ENCODE results near the gene GRB7.

The GRB7 gene

DNA sequence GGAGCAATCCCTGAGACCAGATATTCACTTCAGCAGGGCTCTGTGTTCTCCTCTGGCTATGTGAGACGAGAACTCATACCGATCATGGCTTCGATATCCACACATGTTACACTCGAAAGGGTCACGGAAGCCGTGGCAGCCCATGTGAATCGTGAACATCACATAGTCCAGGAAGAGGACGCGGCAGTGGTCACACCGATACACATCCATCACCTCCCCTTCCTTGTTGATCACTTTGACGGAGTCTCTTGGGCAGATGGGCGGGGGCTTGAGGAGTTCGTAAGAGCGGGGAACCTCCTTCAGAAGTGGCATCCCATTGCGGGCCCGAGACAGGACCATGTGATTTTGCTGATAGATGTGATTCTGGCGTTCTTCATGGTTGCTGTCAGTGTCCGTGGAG, 28.0 kb downstream of the GRB7 start:
- no peak for FAIRE-seq
- 0 out of 2 replicates have a peak, but pooled peaks have one; percentile 32 for TF ChIP-seq POU2F2 (IDR thresholded peaks at IDR 0.05; ENCODE audit: low read depth, low read length)
- no peak for TF ChIP-seq PAX5 (IDR thresholded peaks at IDR 0.05; ENCODE audit: insufficient read depth, low read length, severe bottlenecking)
- 0 out of 2 replicates have a peak, but pooled peaks have one; percentile 28 for TF ChIP-seq POLR2A (IDR thresholded peaks at IDR 0.05; ENCODE audit: low read depth, low read length)
- TF ChIP-seq SPI1 (IDR thresholded peaks at IDR 0.05; ENCODE audit: low read depth, low read length) = no peak

DNA sequence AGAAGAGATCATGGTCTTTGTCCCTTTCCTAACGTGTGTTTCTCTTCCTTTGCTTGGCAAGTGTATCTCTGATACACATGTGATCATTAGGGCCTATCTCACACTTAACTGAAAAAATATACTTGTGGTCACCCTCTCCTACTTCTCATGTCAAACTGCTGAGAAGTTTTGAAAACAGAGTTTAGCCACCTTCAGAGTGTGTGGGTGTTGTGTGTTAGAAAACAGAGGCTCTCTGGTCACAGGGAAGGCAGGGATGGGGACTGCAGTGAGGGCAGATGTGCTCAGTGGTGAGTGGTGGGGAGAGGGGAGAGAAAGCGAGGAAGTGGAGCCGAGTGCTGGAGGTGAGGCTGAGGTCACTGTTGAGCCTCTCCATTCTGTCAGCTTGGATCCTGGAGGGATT, 29.4 kb downstream of the GRB7 start:
- TF ChIP-seq SPI1 (IDR thresholded peaks at IDR 0.05; ENCODE audit: low read depth, low read length) = peak; percentile 41; the same call in 1 of the 2 replicates
- no peak for TF ChIP-seq TAF1 (IDR thresholded peaks at IDR 0.05; ENCODE audit: low read depth, low read length)
- no peak for TF ChIP-seq POLR2AphosphoS5 (IDR thresholded peaks at IDR 0.05; ENCODE audit: low read depth, low read length)
- TF ChIP-seq POU2F2 (IDR thresholded peaks at IDR 0.05; ENCODE audit: low read depth, low read length) = no peak
- peak; percentile 28; the same call in 1 of the 2 replicates for TF ChIP-seq POLR2A (IDR thresholded peaks at IDR 0.05; ENCODE audit: low read depth, low read length)
- TF ChIP-seq PAX5 (IDR thresholded peaks at IDR 0.05; ENCODE audit: insufficient read depth, low read length, severe bottlenecking) = no peak
- FAIRE-seq (peak; percentile 87), DNase-seq (ENCODE audit: insufficient read length, low spot score) (no peak)

More for the DNA sequence above, 28.0 kb downstream of the GRB7 start:
- DNase-seq (ENCODE audit: insufficient read length, low spot score) = no peak

DNA sequence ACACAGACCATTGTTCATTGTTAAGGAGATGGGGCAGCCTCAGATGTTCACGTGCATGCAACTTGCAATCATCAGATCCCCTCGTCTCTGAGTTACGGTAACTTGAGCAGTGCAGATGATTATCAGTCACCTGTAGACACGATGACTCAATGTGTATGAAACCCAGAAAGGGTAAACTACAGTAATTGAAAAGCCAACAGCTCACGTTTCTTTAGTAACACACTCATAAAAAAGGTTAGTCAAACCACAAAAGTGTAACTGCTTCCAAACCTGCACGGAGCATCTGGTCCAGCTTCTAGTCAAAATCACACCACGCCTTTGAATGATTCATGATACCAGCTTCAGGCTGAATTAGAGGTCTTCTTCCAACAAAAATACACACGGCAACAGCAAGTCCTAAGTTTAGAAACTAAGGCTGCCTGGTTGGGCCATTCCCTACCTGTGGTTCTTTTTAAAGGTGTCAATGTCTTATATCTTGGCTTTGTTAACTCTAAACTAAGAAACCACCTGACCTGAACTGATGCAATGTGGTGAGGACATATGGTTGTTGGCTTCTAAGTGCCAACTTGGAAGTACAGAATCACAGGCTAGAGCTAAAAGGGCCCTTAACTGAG, 32.3 kb downstream of the GRB7 start:
- no peak for DNase-seq (ENCODE audit: insufficient read length, low spot score)
- no peak for TF ChIP-seq POLR2A (IDR thresholded peaks at IDR 0.05; ENCODE audit: low read depth, low read length)
- peak; percentile 69; the same call in 1 of the 2 replicates for TF ChIP-seq POLR2AphosphoS5 (IDR thresholded peaks at IDR 0.05; ENCODE audit: low read depth, low read length)
- TF ChIP-seq PAX5 (IDR thresholded peaks at IDR 0.05; ENCODE audit: insufficient read depth, low read length, severe bottlenecking) = peak; percentile 57
- FAIRE-seq = peak; percentile 99

DNA sequence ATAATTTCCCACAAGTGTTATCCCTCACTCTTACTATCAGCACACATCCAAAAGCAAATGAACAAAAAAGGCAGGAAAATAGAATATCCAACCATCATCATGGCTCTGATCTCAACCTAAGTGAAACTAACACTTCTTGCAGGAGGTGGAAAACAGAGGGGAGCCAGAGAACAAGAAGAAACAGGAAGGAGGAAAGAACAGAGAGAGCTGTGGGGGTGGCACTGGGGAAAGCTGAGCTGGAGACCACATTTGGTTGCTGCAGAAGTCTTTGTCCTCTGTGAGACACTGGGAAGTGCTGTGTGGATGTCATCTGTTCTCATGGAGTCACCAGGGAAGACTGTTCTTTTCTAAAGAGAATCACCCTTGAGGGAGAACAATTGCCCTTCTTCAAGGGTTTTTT, 34.7 kb downstream of the GRB7 start:
- no peak for TF ChIP-seq POU2F2 (IDR thresholded peaks at IDR 0.05; ENCODE audit: low read depth, low read length)
- 0 out of 2 replicates have a peak, but pooled peaks have one; percentile 14 for TF ChIP-seq SPI1 (IDR thresholded peaks at IDR 0.05; ENCODE audit: low read depth, low read length)
- FAIRE-seq = peak; percentile 5
- DNase-seq (ENCODE audit: insufficient read length, low spot score) = no peak

DNA sequence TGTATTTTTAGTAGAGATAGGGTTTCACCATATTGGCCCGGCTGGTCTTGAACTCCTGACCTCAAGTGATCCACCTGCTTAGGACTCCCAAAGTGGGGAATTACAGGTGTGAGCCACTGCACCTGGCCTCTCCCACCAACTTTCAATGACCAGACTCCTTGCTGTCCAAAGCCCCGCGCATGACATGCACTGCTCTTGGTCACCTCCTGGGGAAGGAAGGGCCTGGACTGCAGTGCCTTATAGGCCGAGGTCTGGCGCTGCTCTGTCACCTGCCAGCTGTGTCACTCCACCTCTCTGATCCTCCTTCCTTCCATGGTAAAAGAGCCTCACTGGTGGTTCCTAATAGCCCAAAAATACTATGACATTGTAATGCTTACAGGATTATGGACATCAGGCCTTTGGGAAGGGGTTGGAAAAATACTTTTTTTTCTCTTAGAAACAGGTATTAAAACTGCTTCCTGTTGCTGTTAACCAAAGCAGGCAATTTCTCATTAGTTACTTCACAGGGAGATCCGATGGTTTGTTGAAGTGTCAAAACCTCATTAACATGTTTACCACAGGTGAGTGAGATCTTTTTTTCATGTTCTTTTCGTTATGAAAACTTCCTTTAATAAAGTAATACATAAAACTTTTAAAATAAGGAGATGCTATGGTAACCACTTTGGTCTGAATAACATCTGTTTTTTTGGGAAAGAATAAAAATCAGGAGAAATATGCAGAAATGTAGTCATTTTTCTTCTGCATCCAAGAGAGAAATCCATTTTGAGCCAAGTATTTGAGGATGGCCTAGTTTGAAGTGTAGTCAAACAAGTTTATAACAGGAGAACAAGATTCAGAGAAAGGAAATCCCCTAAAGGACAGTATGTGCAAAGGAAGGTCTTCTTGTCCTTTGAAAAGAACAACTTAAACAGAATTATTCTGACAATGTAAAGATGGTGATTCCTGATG, 35.5 kb downstream of the GRB7 start:
- peak; percentile 43 for FAIRE-seq
- DNase-seq (ENCODE audit: insufficient read length, low spot score) = no peak
- no peak for TF ChIP-seq POLR2AphosphoS5 (IDR thresholded peaks at IDR 0.05; ENCODE audit: low read depth, low read length)
- no peak for TF ChIP-seq PAX5 (IDR thresholded peaks at IDR 0.05; ENCODE audit: insufficient read depth, low read length, severe bottlenecking)
- TF ChIP-seq POU2F2 (IDR thresholded peaks at IDR 0.05; ENCODE audit: low read depth, low read length) = no peak
- no peak for TF ChIP-seq POLR2A (IDR thresholded peaks at IDR 0.05; ENCODE audit: low read depth, low read length)
- TF ChIP-seq SPI1 (IDR thresholded peaks at IDR 0.05; ENCODE audit: low read depth, low read length) = no peak
- TF ChIP-seq TAF1 (IDR thresholded peaks at IDR 0.05; ENCODE audit: low read depth, low read length) = no peak

DNA sequence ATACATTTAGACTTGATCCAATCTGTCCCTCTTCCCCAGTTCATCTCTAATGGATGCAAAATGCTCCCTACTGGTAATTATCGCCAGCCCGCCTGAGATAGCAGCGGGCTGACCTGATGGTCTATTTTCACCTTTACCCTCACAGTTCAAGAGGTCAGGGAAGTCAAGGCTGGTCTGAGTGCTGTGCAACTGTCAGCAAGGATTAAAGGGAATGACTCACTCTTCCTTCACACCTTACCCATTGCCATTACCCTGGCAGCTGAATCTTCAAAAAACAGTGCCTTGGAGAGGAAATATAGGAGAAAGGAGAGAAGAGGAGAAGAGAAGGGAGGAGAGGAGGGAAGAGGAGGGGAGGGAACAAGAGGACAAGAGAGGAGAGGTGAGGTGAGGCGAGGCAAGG, 36.3 kb downstream of the GRB7 start:
- FAIRE-seq (peak; percentile 77), DNase-seq (ENCODE audit: insufficient read length, low spot score) (no peak)
- TF ChIP-seq TAF1 (IDR thresholded peaks at IDR 0.05; ENCODE audit: low read depth, low read length) = no peak
- no peak for TF ChIP-seq SPI1 (IDR thresholded peaks at IDR 0.05; ENCODE audit: low read depth, low read length)
- no peak for TF ChIP-seq POLR2AphosphoS5 (IDR thresholded peaks at IDR 0.05; ENCODE audit: low read depth, low read length)
- TF ChIP-seq POLR2A (IDR thresholded peaks at IDR 0.05; ENCODE audit: low read depth, low read length) = no peak
- TF ChIP-seq PAX5 (IDR thresholded peaks at IDR 0.05; ENCODE audit: insufficient read depth, low read length, severe bottlenecking) = no peak
- TF ChIP-seq POU2F2 (IDR thresholded peaks at IDR 0.05; ENCODE audit: low read depth, low read length) = no peak

DNA sequence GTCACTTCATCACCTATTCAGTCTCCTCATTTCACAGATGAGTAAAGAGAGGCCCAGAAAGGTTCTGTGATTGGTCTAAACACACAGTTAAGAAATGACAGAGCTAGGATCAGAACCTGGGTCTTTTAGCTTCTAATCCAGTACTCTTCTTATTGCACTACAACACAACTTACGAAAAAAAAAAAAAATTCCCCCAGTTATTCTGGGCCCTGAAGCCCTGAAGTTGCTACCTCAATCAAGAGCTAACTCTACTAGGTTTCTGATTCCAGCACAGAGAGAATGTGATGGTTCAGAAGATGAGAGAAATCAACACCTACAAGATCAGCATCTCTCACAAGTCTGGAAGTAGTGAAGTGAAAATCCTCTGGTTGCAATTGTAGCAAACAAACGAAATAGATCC, 37.3 kb downstream of the GRB7 start:
- peak; percentile 52 for FAIRE-seq
- DNase-seq (ENCODE audit: insufficient read length, low spot score) = no peak
- TF ChIP-seq TAF1 (IDR thresholded peaks at IDR 0.05; ENCODE audit: low read depth, low read length) = no peak
- TF ChIP-seq SPI1 (IDR thresholded peaks at IDR 0.05; ENCODE audit: low read depth, low read length) = no peak
- TF ChIP-seq POLR2A (IDR thresholded peaks at IDR 0.05; ENCODE audit: low read depth, low read length) = no peak; the same call in 1 of the 2 replicates
- no peak for TF ChIP-seq POU2F2 (IDR thresholded peaks at IDR 0.05; ENCODE audit: low read depth, low read length)
- TF ChIP-seq POLR2AphosphoS5 (IDR thresholded peaks at IDR 0.05; ENCODE audit: low read depth, low read length) = no peak
- no peak for TF ChIP-seq PAX5 (IDR thresholded peaks at IDR 0.05; ENCODE audit: insufficient read depth, low read length, severe bottlenecking)

DNA sequence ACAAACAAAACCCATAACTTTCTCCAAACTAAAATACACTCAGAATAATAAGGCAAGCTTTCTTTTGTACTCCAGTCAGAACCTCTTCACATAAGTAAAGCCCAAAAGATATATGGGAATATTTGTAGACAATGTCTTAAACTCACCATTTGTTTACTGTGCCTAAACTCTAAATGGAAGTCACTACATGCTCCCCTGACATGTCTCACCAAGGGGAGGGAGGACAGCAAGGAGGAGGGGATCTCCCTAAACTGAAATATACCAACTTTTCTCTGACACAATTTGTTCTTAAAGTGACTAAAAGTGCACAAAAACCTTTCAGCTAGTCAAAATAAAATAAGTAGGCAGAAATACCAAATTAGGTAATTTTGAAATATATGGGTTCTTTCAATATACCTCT, 38.5 kb downstream of the GRB7 start:
- no peak for TF ChIP-seq SPI1 (IDR thresholded peaks at IDR 0.05; ENCODE audit: low read depth, low read length)
- TF ChIP-seq POLR2AphosphoS5 (IDR thresholded peaks at IDR 0.05; ENCODE audit: low read depth, low read length) = no peak
- TF ChIP-seq PAX5 (IDR thresholded peaks at IDR 0.05; ENCODE audit: insufficient read depth, low read length, severe bottlenecking) = no peak
- no peak for TF ChIP-seq POLR2A (IDR thresholded peaks at IDR 0.05; ENCODE audit: low read depth, low read length)
- TF ChIP-seq POU2F2 (IDR thresholded peaks at IDR 0.05; ENCODE audit: low read depth, low read length) = no peak
- no peak for TF ChIP-seq TAF1 (IDR thresholded peaks at IDR 0.05; ENCODE audit: low read depth, low read length)
- FAIRE-seq = peak; percentile 78
- no peak for DNase-seq (ENCODE audit: insufficient read length, low spot score)

DNA sequence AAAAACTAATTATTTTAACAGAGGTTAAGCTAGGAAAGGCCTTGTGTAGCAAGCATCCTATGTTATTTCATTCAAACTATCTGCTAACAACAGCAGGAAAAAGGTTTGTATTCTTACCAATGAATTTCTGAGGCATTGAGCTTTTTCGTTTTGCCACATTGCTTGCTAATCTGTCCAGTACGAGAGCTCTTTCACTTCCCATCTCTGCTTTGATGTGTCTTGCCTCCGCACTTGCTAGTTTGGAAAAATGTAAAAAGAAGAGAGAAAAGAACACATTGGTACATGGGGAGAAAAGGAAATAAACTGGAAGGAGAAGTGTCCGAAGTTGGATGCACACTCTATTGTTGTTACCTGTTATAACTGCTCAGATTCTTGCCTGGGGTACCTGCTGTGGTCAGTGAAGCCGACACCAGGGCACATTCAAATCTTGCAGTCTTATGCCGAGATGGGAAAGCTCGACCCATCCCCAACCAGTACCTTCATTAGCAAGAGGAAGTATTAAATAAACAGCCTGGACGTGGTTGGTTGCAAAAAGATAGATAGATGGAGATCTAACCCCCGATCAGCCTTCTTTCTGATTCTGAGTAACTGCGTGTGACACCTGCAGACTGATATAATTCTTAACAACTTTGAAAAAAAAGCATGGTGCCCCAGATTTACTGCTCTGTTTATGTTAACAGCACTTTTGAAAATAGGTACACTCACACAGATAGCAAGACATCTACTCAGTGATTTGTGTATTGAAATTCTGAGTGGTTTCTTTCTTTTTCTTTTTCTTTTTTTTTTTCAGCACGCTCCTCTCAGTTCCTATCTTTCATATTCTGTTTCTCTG, 40.0 kb downstream of the GRB7 start:
- FAIRE-seq = peak; percentile 84
- DNase-seq (ENCODE audit: insufficient read length, low spot score) = no peak
- peak; percentile 83 for TF ChIP-seq SPI1 (IDR thresholded peaks at IDR 0.05; ENCODE audit: low read depth, low read length)
- TF ChIP-seq POLR2A (IDR thresholded peaks at IDR 0.05; ENCODE audit: low read depth, low read length) = no peak

Data from GM12891 (cell line).